NCI-H748 (cell line): ENCODE results near the gene HNRNPLL.
A peak's percentile ranks its signal among the peaks of the same experiment; 100 is the strongest.
"Not testable (repeated sequence)": the region's sequence is repeated elsewhere in the genome, so short reads cannot be mapped to it uniquely, and the experiment has no call there.

ENCODE experiments used
- DNase-seq: peaks from one replicate; lab custom pipeline; 2025; ENCODE audit not compliant: unreplicated experiment; lab: John Stamatoyannopoulos, UW

HNRNPLL gene

GRCh38 chr2:38557217-38557616 is 45.5 kb downstream of the HNRNPLL start:
- no peak for DNase-seq

DNA sequence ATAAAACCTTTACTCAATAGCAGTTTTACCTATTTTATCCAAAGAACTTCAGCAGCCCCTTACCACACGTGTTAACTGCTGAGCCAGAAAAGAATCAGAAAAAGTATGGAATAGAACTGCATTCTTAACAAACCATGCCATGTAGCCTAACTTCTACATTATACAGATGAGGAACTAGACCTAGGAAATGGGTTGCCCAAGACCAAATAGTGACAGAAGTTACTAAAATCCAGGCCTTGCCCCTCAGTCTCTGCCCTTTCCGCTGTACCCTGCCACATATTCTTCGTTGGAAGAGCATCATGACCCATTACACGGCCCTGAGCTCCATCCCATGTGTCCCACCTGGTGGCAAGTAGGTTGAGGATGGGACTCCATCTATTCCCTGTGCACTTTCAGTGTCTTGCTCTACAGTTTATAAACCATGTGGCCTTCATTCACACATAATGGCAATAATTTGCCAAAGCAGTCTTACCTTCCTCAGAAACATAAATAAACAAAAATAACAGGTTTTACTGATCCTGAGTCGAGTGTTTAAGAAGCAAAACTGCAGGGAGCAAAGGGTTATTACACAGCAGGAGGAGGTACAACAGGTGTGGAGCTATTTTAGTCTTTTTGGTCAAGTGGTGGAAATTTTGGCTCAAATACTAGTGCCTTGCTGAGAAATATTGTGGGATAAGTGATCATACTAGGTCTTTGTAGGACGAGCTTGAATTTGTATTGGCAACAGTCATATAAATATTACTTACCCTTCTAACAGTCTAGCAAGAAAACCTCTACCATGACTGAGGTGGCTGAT is 46.5 kb downstream of the HNRNPLL start:
- no peak for DNase-seq

GRCh38 chr2:38554973-38555595 is 47.6 kb downstream of the HNRNPLL start:
- DNase-seq = no peak

DNA sequence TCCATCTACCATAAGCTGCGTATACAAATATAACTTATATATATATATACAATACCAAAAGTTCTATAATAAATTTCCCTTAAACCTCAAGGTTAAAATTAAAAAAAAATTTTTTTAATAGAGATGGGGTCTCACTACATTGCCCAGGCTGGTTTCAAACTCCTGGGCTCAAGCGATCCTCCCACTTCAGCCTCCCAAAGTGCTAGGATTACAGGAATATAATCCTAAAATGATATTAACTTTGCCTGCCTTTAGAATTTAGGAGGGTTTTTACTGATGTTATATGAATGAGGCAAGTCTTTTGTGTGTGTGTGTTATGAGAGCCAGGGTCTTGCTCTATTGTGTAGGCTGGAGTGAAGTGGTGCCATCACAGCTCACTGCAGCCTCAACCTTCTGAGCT is 49.2 kb downstream of the HNRNPLL start:
- DNase-seq = no peak

- no peak for DNase-seq
Observed at GRCh38 chr2:38552259-38552658, 50.5 kb downstream of the HNRNPLL start.

DNA sequence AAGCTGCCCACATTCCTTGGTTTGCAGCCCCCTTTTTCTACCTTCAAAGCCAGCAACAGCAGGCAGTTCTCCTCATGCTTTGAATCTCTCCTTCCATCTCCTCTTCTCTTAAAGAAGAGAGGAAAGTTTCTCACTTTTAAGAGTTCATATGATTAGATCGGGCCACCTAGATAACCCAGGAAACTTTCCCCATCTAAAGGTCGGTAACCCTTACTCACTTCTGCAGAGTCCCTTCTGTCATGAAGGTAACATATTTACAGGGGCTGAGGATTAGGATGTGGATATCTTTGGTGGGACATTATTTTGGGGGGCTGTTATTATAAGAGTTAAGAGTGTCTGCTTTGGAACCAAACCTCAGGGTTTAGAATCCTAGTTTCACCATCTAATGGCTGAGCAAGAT is 51.0 kb downstream of the HNRNPLL start:
- DNase-seq = no peak

- DNase-seq = no peak
Observed at GRCh38 chr2:38551171-38551570, 51.6 kb downstream of the HNRNPLL start.

GRCh38 chr2:38549851-38550250 is 52.9 kb downstream of the HNRNPLL start:
- DNase-seq = no peak

- no peak for DNase-seq
Observed at GRCh38 chr2:38549071-38549704, 53.5 kb downstream of the HNRNPLL start.

DNA sequence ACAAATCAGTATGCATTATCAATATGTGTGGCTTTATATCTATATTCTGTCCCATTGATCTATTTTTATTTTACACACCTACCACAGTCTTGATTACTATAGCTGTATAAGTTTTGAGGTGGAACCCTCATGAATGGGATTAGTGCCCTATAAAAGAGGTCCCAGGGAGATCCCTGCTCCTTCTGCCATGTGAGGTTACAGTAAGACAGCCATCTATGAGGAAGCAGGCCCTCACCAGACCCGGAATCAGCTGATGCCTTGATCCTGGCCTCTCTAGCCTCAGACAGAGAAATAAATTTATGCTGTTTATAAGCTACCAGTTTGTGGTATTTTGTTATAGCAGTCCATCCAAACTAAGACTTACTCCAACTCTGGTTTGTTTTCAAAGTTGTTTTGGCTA is 54.9 kb downstream of the HNRNPLL start:
- no peak for DNase-seq

DNA sequence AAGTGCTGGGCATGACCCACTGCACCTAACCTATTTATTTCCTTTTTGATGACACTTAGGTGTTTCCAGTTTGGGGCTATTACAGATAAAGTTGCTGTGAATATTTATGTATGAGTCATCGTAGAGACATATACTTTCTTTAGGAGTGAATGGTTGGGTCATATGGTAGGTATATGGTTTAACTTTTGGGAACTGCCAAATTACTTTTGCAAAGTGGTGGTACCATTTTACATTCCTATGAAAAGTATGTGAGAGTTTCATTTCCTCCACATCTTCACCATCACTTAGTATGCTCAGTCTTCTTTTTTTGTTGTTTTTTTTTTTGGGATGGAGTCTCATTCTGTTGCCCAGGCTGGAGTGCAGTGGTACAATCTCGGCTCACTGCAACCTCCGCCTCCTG is 56.1 kb downstream of the HNRNPLL start:
- DNase-seq = no peak

DNA sequence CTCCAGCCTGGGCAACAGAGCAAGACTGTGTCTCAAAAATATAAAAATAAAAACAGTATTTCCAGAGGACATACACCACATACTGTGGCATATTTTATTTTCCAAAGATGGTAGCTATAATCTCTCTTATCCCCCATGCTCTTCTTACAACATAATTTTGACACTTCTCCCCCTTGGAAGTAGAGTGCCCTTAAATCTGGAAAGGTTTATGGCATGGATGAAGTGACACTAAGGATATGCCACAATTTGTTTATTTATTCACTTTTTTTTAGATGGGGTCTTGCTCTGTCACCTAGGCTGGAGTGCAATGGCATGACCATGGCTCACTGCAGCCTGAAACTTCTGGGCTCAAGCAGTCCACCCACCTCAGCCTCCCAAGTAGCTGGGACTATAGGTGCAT is 56.7 kb downstream of the HNRNPLL start:
- DNase-seq = no peak

- DNase-seq = not testable (repeated sequence)
Observed at GRCh38 chr2:38542248-38542631, 60.5 kb downstream of the HNRNPLL start.

GRCh38 chr2:38540580-38541286 is 62.0 kb downstream of the HNRNPLL start:
- DNase-seq = no peak

DNA sequence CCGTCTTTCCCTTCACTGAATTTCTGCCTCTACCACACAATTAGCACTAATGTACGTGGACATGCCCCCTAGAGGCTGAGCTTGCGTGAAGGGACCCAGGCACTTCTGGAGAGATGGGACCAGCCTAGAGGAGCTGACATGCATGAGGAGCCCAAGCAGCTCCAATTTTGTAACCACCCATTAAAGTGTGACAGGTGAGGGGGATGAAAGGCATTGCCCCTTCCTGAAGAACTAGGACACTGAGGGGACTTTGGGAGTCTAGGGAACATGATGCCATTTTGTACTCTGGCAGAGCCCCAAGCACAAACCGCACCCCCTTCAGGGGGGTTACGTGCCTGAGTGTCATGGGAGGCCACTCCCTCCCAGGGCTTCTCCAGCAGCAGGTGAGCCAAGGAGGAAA is 63.6 kb downstream of the HNRNPLL start:
- no peak for DNase-seq

- no peak for DNase-seq
Observed at GRCh38 chr2:38537937-38538525, 64.7 kb downstream of the HNRNPLL start.

GRCh38 chr2:38537296-38537695 is 65.4 kb downstream of the HNRNPLL start:
- not testable (repeated sequence) for DNase-seq

GRCh38 chr2:38535744-38536506 is 66.8 kb downstream of the HNRNPLL start:
- DNase-seq = peak; percentile 65

DNA sequence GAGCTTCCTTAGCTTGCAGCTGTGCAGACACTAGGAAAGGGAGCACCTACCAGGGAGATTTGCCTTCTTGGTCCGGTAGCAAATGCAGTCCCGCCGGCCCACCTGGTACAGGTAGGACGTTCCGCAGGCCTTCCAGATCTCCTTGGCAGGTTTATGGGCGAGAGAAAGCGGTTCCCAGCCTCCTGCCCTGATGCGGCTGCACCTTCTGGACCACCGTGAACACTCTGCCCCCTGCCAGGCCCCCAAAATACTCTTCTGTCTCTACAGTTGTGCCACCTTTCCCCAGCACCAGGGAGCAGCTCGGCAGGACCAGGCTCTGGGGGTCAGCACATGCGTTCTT is 67.4 kb downstream of the HNRNPLL start:
- no peak for DNase-seq

DNA sequence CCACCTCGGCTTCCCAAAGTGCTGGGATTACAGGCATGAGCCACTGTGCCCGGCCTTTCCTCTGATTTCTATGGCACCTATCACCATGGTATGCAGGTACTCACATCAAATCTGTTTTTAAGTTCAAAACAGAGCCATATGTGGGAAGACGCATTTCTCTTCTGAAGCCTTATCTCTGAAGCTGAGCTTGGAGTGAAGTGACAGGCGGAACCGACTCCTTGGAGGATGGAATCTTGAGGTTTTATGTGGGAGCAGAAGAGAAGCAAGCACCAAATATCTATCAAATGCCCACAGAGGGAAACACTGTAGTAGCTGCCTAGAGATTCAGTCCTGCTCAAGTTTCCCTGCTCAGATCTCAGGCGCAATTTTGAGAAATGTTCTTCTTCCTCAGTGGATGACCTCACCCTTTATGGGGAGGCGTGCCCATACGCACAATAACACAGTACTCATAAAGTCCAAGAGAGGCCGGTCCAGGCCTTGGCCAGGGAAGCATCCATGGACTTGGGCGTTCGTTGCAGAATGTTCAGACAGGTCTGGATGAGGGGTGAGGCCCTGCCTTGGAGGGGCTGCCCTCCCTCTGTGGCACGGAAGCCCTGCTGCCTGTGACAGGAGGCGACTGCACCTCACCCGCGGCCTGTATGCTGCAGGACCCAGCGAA is 67.9 kb downstream of the HNRNPLL start:
- DNase-seq = no peak
